Activated T-helper 1 cell treated with anti-CD3 and anti-CD28 coated beads, Interleukin-12 subunit alpha, Interleukin-12 subunit beta, Interleukin-2, Interleukin-4 antibody, amounts not matched to agents 30 ng/mL and 10 ng/mL and 1 ng/mL, durations not matched to agents 14 hours and 24 hours and 36 hours (primary cell): ENCODE data around the gene TACSTD2. TPM values are rescaled to one million over a fixed set of nuclear protein-coding genes. Genes with fewer than 3 reads are reported as not detected.
"Not testable (repeated sequence)": the region's sequence is repeated elsewhere in the genome, so short reads cannot be mapped to it uniquely, and the experiment has no call there.

Experiments used
- DNase-seq: peaks from one replicate; pipeline ENCODE4 v3.0.0; 2021; ENCODE audit warnings: low spot score
- H3K27ac Mint-ChIP-seq: one replicate; pipeline ENCODE4 v1.8.0; 2021; ENCODE audit warnings: mild to moderate bottlenecking, mixed read lengths
- H3K27me3 Mint-ChIP-seq: one replicate; pipeline ENCODE4 v1.8.0; 2022; ENCODE audit warnings: mild to moderate bottlenecking, moderate library complexity, mixed read lengths; ENCODE audit not compliant: insufficient read depth
- H3K36me3 Mint-ChIP-seq: one replicate; pipeline ENCODE4 v1.8.0; 2021; ENCODE audit warnings: low read depth, mixed read lengths
- H3K4me1 Mint-ChIP-seq: one replicate; pipeline ENCODE4 v1.8.0; 2021; ENCODE audit warnings: low read depth, mixed read lengths
- H3K4me3 Mint-ChIP-seq: one replicate; pipeline ENCODE4 v1.8.0; 2021; ENCODE audit warnings: mild to moderate bottlenecking, moderate library complexity, mixed read lengths
- H3K9me3 Mint-ChIP-seq: one replicate; pipeline ENCODE4 v1.8.0; 2021; ENCODE audit warnings: mixed read lengths
- intact Hi-C: fragments of 100-400 bp; cut with micrococcal nuclease; formaldehyde crosslinking; loops from one replicate; pipeline ENCODE4 v1.15.1; 2024
- total RNA-seq: library from RNA; stranded (reverse); gene quantifications from 2 replicates; pipeline ENCODE4 v1.2.3, GENCODE V29; 2022

Gene TACSTD2, protein sequence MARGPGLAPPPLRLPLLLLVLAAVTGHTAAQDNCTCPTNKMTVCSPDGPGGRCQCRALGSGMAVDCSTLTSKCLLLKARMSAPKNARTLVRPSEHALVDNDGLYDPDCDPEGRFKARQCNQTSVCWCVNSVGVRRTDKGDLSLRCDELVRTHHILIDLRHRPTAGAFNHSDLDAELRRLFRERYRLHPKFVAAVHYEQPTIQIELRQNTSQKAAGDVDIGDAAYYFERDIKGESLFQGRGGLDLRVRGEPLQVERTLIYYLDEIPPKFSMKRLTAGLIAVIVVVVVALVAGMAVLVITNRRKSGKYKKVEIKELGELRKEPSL
- not detected in 2 replicates for total RNA-seq

DNA sequence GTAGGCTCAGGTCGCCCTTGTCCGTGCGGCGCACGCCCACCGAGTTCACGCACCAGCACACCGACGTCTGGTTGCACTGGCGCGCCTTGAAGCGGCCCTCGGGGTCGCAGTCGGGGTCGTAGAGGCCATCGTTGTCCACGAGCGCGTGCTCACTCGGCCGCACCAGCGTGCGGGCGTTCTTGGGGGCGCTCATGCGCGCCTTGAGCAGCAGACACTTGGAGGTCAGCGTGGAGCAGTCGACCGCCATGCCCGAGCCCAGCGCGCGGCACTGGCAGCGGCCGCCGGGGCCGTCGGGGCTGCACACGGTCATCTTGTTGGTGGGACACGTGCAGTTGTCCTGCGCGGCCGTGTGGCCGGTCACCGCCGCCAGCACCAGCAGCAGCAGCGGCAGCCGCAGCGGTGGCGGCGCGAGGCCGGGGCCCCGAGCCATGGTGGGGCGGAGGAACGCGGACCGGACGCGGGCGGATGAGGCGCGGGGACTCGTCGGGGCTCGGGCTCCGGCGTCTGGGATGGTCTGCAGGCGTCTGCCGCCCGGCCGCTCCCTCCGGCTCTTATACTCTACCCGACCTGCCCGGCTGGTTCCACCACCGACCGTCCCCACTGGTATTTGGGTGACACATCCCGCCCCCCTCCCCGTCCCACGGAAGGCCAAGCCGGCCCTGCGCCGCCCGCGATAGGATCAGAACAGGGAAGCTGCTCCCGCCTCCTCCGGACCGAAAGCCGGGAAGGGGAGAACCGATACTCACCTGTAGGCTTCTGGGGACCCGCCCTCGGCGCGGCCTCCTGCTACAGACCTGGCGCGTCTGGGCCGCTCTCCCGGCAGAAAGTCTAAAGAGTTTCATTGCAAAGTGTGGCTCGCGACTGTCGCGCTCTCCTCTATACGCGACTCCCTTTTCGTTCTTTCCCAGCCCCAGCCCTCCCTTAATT is at the start of gene TACSTD2:
Gene TACSTD2 (minus strand): TSS at position 526 of the 927 bp plus-strand sequence. CDS start 96 bp downstream, at position 430.
- no peaks in the 10 kb centered on the region for H3K9me3 Mint-ChIP-seq
- peaks cover 8% of the 10 kb centered on the region for H3K36me3 Mint-ChIP-seq
- no peak for DNase-seq
- intact Hi-C loops, result loop anchor here (10.0 kb wide), 1 partner anchor 1152 kb away; the partner anchor contains the start of gene DAB1
- peaks cover 44% of the 10 kb centered on the region for H3K4me1 Mint-ChIP-seq
- peaks cover 67% of the 10 kb centered on the region for H3K27me3 Mint-ChIP-seq
- peak within 1 kb of the TSS; percentile 77 for H3K4me3 Mint-ChIP-seq
- H3K27ac Mint-ChIP-seq, result peak within 1 kb of the TSS; percentile 84

DNA sequence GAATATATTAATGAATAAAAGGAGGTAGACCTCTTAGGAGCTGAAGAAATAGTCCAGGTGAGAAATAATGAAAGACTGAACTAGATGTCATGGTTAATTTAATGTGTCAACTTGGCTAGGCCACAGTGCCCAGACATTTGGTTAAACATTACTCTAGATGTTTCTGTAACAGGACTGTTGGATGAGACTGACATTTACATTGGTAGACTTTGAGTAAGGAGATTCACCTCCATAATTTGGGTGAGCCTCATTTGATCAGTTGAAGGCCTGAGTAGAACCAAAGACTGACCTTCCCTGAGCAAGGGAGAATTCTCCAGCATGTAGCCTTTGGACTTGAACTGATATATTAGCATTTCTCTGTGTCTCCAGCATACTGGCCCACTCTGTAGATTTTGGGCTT is 49.2 kb upstream of the TACSTD2 start:
- no peak for DNase-seq
- Mint-ChIP-seq H3K9me3 (no peaks in the 10 kb centered on the region), H3K27me3 (peaks cover 10% of the 10 kb centered on the region), H3K4me3 (no peak overlapping the region), H3K4me1 (no peaks in the 10 kb centered on the region), H3K27ac (no peak overlapping the region), H3K36me3 (no peaks in the 10 kb centered on the region)
- intact Hi-C loops, result no loop called here

DNA sequence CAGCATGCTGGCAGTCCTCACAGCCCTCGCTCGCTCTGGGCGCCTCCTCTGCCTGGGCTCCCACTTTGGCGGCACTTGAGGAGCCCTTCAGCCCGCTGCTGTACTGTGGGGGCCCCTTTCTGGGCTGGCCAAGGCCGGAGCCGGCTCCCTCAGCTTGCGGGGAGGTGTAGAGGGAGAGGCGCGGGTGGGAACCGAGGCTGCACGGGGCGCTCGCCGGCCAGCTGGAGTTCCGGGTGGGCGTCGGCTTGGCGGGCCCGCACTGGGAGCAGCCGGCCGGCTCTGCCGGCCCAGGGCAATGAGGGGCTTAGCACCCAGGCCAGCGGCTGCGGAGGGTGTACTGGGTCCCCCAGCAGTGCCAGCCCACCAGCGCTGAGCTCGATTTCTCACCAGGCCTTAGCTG is 46.2 kb upstream of the TACSTD2 start:
- H3K4me3 Mint-ChIP-seq, H3K9me3 Mint-ChIP-seq, H3K27ac Mint-ChIP-seq, H3K4me1 Mint-ChIP-seq, H3K36me3 Mint-ChIP-seq, intact Hi-C loops, H3K27me3 Mint-ChIP-seq, DNase-seq: not testable (repeated sequence)

DNA sequence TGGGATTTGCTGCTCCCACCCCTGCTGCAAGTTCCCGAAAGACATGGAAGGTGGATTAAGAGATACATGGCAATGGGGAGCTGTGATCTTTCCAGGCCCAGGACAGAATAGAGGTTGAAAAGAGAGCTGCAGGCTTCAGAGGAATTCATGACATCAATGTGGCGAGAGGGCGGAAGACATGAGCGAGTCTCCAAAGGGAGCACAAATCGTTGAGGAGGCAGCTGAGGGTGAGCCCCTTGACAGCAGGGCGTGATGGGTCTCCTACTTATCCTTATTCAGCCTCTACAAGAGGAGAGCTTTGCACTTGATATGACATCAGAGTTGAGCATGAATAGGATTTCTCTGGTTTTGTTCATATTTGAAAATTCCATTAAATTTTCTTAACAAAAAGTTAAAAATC is 45.5 kb upstream of the TACSTD2 start:
- no peak overlapping the region for H3K4me3 Mint-ChIP-seq
- no peak overlapping the region for H3K27ac Mint-ChIP-seq
- H3K9me3 Mint-ChIP-seq, result no peaks in the 10 kb centered on the region
- DNase-seq, result no peak
- peaks cover 9% of the 10 kb centered on the region for H3K27me3 Mint-ChIP-seq
- intact Hi-C loops, result no loop called here
- H3K36me3 Mint-ChIP-seq, result no peaks in the 10 kb centered on the region
- peaks cover 7% of the 10 kb centered on the region for H3K4me1 Mint-ChIP-seq

DNA sequence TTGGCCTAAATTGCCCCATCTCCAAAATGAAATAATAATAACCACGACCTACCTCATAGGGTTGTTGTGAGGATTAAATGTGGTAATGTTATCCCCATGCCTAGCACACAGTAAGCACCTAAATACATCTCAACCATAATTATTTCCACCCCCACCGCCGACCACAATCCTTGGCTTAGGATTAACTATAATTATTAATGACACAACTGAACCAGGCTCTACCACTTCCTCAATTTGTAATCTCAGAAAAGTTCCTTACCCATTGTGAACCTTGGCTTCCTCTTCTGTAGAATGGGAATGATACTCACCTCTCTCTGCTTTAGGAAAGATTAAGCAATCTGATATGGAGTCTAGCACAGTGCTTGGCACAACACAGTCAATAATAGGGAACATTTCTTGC is 44.3 kb upstream of the TACSTD2 start:
- H3K9me3 Mint-ChIP-seq, result no peaks in the 10 kb centered on the region
- H3K4me1 Mint-ChIP-seq, result peaks cover 7% of the 10 kb centered on the region
- H3K4me3 Mint-ChIP-seq, result no peak overlapping the region
- no peak for DNase-seq
- intact Hi-C loops, result no loop called here
- H3K36me3 Mint-ChIP-seq, result no peaks in the 10 kb centered on the region
- peaks cover 12% of the 10 kb centered on the region for H3K27me3 Mint-ChIP-seq
- H3K27ac Mint-ChIP-seq, result no peak overlapping the region

DNA sequence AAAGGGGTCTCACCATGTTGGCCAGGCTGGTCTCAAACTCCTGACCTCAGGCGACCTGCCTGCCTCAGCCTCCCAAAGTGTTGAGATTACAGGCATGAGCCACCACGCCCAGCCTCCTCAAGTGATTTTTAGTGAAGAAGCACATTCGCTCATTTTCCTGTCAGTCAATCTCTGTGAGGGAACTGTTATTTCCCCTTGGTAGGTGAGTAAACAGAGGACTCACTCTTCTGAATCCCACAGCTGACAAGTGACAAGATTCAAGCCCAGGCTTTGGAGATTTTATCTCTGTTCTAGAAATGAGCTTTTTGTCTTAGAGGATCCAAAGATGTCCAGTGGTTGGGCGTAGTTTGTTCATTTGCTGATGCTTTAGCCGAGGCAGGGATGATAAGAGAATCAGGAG is 43.9 kb upstream of the TACSTD2 start:
- H3K27ac Mint-ChIP-seq, result no peak overlapping the region
- H3K9me3 Mint-ChIP-seq, result no peaks in the 10 kb centered on the region
- H3K4me1 Mint-ChIP-seq, result peaks cover 7% of the 10 kb centered on the region
- DNase-seq, result no peak
- no peak overlapping the region for H3K4me3 Mint-ChIP-seq
- H3K27me3 Mint-ChIP-seq, result peaks cover 13% of the 10 kb centered on the region
- intact Hi-C loops, result no loop called here
- H3K36me3 Mint-ChIP-seq, result no peaks in the 10 kb centered on the region

DNA sequence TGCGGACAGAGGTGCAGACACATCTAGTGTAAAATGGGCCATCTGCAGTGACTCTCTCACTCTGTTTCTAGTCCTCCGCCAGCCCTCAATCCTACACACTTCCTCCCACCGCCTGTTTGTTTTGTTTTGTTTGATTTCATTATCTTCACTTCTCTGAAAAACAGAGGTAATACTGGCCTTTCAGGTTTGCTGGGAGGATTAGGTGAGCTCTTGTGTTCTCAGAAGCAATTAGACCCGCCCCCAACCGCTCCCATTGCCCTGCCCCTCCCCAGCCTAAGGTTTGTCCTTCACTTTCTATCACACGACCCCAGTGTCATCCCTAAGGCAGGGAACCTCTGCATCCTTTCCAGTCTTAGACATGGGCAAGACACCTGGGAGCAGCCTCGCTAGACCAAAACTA is 43.2 kb upstream of the TACSTD2 start:
- no peak for DNase-seq
- H3K36me3 Mint-ChIP-seq, result no peaks in the 10 kb centered on the region
- no peak overlapping the region for H3K27ac Mint-ChIP-seq
- H3K4me3 Mint-ChIP-seq, result no peak overlapping the region
- H3K27me3 Mint-ChIP-seq, result peaks cover 13% of the 10 kb centered on the region
- H3K4me1 Mint-ChIP-seq, result peaks cover 7% of the 10 kb centered on the region
- no peaks in the 10 kb centered on the region for H3K9me3 Mint-ChIP-seq
- intact Hi-C loops, result no loop called here

DNA sequence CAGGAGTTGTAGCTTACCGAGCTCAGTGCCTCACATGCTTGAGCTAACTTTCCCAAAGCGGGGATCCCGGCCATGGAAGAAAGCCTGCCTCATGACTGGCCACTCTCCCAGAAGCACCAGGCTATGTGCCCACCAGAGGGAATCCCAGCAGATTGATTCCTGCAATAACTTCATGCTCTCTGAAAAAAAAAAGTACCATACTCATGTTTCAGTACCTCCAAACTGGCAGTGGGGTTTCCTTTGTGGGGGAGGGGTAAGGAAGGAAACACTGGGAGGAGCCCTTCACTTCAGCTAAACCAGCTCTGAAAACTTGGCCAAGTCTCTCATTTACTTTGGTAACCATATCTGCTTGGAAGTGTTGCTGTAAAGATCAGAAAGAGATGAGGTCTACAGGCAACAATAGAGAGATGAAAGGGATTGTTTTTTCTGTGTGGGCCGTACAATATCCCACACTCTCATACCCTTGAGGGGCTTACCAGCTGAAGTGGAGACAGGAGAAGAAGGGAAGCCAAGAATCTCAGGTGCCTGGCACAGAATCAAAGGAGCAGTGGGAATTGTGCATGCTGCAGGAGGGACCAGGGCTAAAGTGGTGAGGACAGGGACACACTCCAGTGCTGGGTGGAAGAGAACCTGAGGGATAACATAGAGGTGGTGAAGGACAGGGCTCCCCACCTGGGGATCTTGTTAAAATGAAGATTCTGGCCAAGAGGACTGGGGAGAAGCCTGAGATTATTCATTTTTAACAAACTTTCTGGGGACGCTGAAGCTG is 42.4 kb upstream of the TACSTD2 start:
- Mint-ChIP-seq H3K4me1 (peaks cover 7% of the 10 kb centered on the region), H3K9me3 (no peaks in the 10 kb centered on the region), H3K4me3 (no peak overlapping the region), H3K36me3 (no peaks in the 10 kb centered on the region), H3K27ac (no peak overlapping the region), H3K27me3 (peaks cover 15% of the 10 kb centered on the region)
- intact Hi-C loops, result no loop called here
- DNase-seq, result no peak

DNA sequence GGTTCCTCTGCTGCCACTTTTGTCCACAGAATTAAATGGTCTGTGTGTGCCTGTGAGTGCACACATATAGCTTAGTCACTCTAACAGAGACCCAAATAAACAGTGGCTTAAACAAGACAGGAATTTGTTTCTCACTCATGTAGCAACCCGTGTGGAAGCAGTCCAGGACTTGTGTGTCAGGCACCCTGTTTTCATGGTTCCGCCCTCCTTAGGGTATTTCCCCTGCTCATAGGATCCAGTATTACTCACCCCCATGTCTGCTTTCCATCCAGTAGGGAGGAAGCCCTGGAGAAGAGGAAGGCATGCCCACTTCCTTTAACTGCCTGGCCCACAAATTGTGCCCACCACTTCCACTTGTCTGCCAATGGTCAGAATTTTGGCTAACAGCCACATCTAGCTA is 41.3 kb upstream of the TACSTD2 start:
- Mint-ChIP-seq H3K4me1 (peaks cover 7% of the 10 kb centered on the region), H3K36me3 (no peaks in the 10 kb centered on the region), H3K4me3 (no peak overlapping the region), H3K9me3 (no peaks in the 10 kb centered on the region), H3K27ac (no peak overlapping the region), H3K27me3 (peaks cover 17% of the 10 kb centered on the region)
- DNase-seq, result no peak
- intact Hi-C loops, result no loop called here

DNA sequence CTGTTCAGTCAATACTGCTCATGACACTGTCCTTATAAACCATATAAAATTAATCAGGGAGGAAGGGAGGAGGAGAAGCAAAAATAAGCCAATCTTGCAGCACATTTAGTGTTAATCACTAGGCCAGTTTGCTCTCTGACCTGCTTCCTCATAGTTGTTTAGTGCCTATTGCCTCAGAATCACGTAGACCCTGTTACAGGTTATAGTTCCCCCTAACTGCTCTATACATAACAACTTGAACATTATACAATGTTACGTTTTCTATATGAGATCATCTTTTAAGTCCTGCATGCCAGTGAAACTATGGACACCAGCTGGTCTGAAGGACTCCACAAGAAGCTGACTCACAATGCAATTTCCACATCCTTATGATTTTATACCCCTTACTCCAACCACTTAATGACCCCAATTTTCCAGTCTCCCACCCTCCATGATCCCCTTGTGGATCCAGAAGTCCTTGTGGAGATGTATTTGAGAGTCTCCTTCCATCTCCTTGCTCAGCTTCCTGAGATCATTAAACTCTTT is 34.9 kb upstream of the TACSTD2 start:
- H3K4me3 Mint-ChIP-seq, result no peak overlapping the region
- H3K9me3 Mint-ChIP-seq, result no peaks in the 10 kb centered on the region
- H3K27me3 Mint-ChIP-seq, result peaks cover 20% of the 10 kb centered on the region
- no peak overlapping the region for H3K27ac Mint-ChIP-seq
- H3K36me3 Mint-ChIP-seq, result no peaks in the 10 kb centered on the region
- intact Hi-C loops, result no loop called here
- no peaks in the 10 kb centered on the region for H3K4me1 Mint-ChIP-seq
- DNase-seq, result no peak

DNA sequence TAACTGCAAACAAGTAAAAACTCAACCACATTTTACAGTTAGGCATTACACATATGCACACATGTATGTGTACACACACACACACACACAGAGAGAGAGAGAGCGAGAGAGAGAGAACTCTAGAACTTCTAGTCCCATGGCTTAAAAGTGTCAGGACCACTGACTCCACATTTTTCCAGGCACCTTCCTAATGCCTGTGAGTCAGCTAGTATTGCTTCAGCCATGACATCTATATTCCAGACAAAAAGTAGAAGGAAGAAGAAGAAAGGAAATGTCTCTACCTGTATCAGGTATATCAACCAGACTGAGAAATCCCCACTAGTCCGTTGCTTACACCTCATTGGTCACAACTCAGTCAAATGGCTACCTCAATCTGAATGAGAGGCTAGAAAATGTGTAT is 31.9 kb upstream of the TACSTD2 start:
- no peak for DNase-seq
- Mint-ChIP-seq H3K36me3 (no peaks in the 10 kb centered on the region), H3K27ac (no peak overlapping the region), H3K4me3 (no peak overlapping the region), H3K9me3 (peaks cover 15% of the 10 kb centered on the region), H3K27me3 (peaks cover 23% of the 10 kb centered on the region), H3K4me1 (no peaks in the 10 kb centered on the region)
- intact Hi-C loops, result no loop called here

DNA sequence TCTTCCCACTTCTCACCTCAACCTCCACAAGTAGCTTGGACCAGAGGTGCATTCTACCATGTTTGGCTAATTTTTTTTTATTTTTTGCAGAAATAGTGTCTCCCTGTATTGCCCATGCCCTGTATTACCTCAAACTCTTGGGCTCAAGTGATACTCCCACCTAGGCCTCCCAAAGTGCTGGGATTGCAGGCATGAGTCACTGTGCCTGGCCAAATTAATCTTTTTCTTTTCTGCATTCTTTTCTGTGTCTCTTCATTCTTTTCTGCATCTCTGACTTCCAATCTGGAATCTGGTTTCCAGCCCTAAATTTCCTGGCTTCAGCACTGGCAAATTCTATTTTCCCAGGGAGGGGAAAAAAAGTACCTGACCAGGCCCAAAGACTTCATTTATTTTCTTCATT is 31.2 kb upstream of the TACSTD2 start:
- Mint-ChIP-seq H3K27me3 (peaks cover 24% of the 10 kb centered on the region), H3K36me3 (no peaks in the 10 kb centered on the region), H3K9me3 (peaks cover 18% of the 10 kb centered on the region), H3K4me3 (no peak overlapping the region), H3K4me1 (no peaks in the 10 kb centered on the region), H3K27ac (no peak overlapping the region)
- intact Hi-C loops, result no loop called here
- no peak for DNase-seq
